Tibial nerve (tissue), 4 donors: Measurements from ENCODE around the gene PSMA7.

ENCODE experiments used
- EP300 ChIP-seq, 2 donors: sonication (generic); formaldehyde crosslinking; IDR thresholded peaks; one replicate each; pipeline ENCODE4 v1.6.1; 2017; ENCODE audit warnings: antibody characterized with exemption in 2 of 2, mild to moderate bottlenecking in 1 of 2
- TF ChIP-seq, protein P1 (sequence below), 5 experiments: fragments of 200-600 bp in 3 of 5; fragments of 450-650 bp in 2 of 5; sonication (generic) in 3 of 5; IDR thresholded peaks; one replicate each; pipeline ENCODE4 v1.5.1; 2016 to 2019; ENCODE audit warnings: antibody characterized with exemption in 5 of 5, mild to moderate bottlenecking in 3 of 5, moderate library complexity in 2 of 5

DNA sequence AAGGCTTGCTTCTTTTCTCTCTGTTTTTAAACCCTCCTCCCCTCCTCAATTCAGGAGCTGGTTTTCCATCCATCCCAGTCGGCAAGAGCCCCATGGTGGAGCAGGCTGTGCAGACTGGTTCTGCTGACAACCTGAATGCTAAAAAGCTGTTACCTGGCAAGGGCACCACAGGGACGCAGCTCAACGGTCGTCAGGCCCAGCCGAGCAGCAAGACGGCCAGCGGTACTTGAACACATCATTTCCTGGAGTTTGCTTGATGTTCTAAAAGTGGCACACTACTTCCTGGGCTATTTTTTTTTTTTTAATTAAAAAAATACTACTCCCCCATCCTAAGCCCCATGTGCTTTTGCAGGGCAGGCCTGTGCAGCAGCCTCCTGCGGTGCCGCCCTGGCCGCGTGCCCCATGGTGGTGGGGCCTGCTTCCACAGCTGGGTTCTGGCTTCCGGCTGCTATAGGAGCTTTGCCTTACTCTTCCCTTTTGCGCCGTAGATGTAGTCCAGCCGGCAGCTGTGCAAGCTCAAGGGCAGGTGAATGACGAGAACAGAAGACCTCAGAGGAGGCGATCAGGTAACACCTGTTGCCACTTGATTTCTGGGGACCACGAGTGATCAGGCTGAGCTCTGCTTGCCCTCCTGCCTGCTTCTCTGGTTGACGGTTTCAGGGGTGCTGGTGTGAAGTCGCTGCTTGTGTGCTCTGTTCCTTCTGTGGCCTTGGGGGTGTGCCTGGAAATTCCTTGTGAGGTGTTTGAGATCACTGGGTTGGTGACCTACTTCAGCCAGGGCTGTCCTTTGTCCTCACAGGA, 13.3 kb downstream of the PSMA7 start:
- TF ChIP-seq EP300 (IDR thresholded peaks at IDR 0.05): no peak
- TF ChIP-seq, protein P1, sequence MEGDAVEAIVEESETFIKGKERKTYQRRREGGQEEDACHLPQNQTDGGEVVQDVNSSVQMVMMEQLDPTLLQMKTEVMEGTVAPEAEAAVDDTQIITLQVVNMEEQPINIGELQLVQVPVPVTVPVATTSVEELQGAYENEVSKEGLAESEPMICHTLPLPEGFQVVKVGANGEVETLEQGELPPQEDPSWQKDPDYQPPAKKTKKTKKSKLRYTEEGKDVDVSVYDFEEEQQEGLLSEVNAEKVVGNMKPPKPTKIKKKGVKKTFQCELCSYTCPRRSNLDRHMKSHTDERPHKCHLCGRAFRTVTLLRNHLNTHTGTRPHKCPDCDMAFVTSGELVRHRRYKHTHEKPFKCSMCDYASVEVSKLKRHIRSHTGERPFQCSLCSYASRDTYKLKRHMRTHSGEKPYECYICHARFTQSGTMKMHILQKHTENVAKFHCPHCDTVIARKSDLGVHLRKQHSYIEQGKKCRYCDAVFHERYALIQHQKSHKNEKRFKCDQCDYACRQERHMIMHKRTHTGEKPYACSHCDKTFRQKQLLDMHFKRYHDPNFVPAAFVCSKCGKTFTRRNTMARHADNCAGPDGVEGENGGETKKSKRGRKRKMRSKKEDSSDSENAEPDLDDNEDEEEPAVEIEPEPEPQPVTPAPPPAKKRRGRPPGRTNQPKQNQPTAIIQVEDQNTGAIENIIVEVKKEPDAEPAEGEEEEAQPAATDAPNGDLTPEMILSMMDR (IDR thresholded peaks at IDR 0.05): no peak
